Trophoblast cell (in vitro differentiated cells and primary cell): ENCODE results near the gene CCDC50.

Experiments used
- DNase-seq, 2 donors: peaks; one replicate each; pipeline ENCODE4 v3.0.0-alpha.2; 2016
- H2AFZ ChIP-seq: 2 replicates; pipeline ENCODE4 v1.6.1; 2013; ENCODE audit warnings: low read length, moderate library complexity, mild to moderate bottlenecking; ENCODE audit not compliant: insufficient read depth, poor library complexity
- H2AK5ac ChIP-seq: 2 replicates; pipeline ENCODE4 v1.6.1; 2013; ENCODE audit warnings: mild to moderate bottlenecking, low read length
- H2BK120ac ChIP-seq: 2 replicates; pipeline ENCODE4 v1.6.1; 2013; ENCODE audit warnings: low read length, mild to moderate bottlenecking, moderate library complexity; ENCODE audit not compliant: insufficient read depth, poor library complexity
- H2BK12ac ChIP-seq: 2 replicates; pipeline ENCODE4 v1.6.1; 2013; ENCODE audit warnings: mild to moderate bottlenecking, low read length, moderate library complexity
- H2BK5ac ChIP-seq: 2 replicates; pipeline ENCODE4 v1.6.1; 2013; ENCODE audit warnings: low read length, low read depth, moderate library complexity, mild to moderate bottlenecking; ENCODE audit not compliant: poor library complexity
- H3K14ac ChIP-seq: 2 replicates; pipeline ENCODE4 v1.6.1; 2013; ENCODE audit warnings: mild to moderate bottlenecking, low read length
- H3K18ac ChIP-seq: 2 replicates; pipeline ENCODE4 v1.6.1; 2013; ENCODE audit warnings: mild to moderate bottlenecking, low read length
- H3K23ac ChIP-seq: 2 replicates; pipeline ENCODE4 v1.6.1; 2013; ENCODE audit warnings: low read length
- H3K27ac ChIP-seq: 2 replicates; pipeline ENCODE4 v1.5.1; 2013; ENCODE audit warnings: low read depth, mild to moderate bottlenecking, inconsistent platforms, low read length, moderate library complexity
- H3K27me3 ChIP-seq: 2 replicates; pipeline ENCODE4 v1.6.1; 2013; ENCODE audit warnings: inconsistent platforms, mild to moderate bottlenecking, low read length, moderate library complexity; ENCODE audit not compliant: insufficient read depth
- H3K36me3 ChIP-seq, 2 experiments: 1 replicate in 1 of 2; 2 replicates in 1 of 2; pipeline ENCODE4 v1.6.1; 2013; ENCODE audit warnings: low read length in 2 of 2, mild to moderate bottlenecking in 2 of 2, moderate library complexity in 1 of 2; ENCODE audit not compliant: insufficient read depth in 2 of 2, control insufficient read depth in 1 of 2
- H3K4ac ChIP-seq: 2 replicates; pipeline ENCODE4 v1.6.1; 2013; ENCODE audit warnings: low read depth, mild to moderate bottlenecking, low read length, moderate library complexity
- H3K4me1 ChIP-seq, 2 experiments: 1 replicate in 1 of 2; 2 replicates in 1 of 2; pipeline ENCODE4 v1.6.1; 2013; ENCODE audit warnings: low read length in 2 of 2, mild to moderate bottlenecking in 2 of 2, moderate library complexity in 1 of 2; ENCODE audit not compliant: insufficient read depth in 2 of 2, control insufficient read depth in 1 of 2
- H3K4me2 ChIP-seq: 2 replicates; pipeline ENCODE4 v1.6.1; 2013; ENCODE audit warnings: inconsistent platforms, mild to moderate bottlenecking, low read length, moderate library complexity
- H3K4me3 ChIP-seq: 2 replicates; pipeline ENCODE4 v1.5.1; 2013; ENCODE audit warnings: mild to moderate bottlenecking, low read depth, low read length, inconsistent platforms
- H3K79me1 ChIP-seq: one replicate; pipeline ENCODE4 v1.6.1; 2013; ENCODE audit warnings: low read length
- H3K79me2 ChIP-seq: 2 replicates; pipeline ENCODE4 v1.6.1; 2013; ENCODE audit warnings: low read length, mild to moderate bottlenecking; ENCODE audit not compliant: control insufficient read depth, insufficient read depth, poor library complexity
- H3K9ac ChIP-seq: 2 replicates; pipeline ENCODE4 v1.6.1; 2013; ENCODE audit warnings: mild to moderate bottlenecking, low read length
- H3K9me3 ChIP-seq: 2 replicates; pipeline ENCODE4 v1.6.1; 2013; ENCODE audit warnings: low read depth, mild to moderate bottlenecking, control low read depth, inconsistent platforms, low read length; ENCODE audit not compliant: insufficient read depth
- H4K12ac ChIP-seq: 2 replicates; pipeline ENCODE4 v1.6.1; 2013; ENCODE audit warnings: low read depth, mild to moderate bottlenecking, low read length, moderate library complexity
- H4K8ac ChIP-seq: 2 replicates; pipeline ENCODE4 v1.6.1; 2013; ENCODE audit warnings: low read depth, mild to moderate bottlenecking, low read length, moderate library complexity
- H4K91ac ChIP-seq: one replicate; pipeline ENCODE4 v1.6.1; 2013; ENCODE audit warnings: low read depth, mild to moderate bottlenecking, low read length, moderate library complexity
- WGBS: extraction: QIAGEN DNeasy Blood & Tissue Kit; methylation state at CpG from one replicate; pipeline ENCODE4 v1.1.7; 2013; ENCODE audit warnings: missing lambda C conversion rate; ENCODE audit not compliant: insufficient read length, insufficient coverage; ENCODE audit errors: extremely low coverage; 5-methylcytosine and 5-hydroxymethylcytosine counted together

CCDC50 gene

GRCh38 chr3:191388823-191389222, 59.6 kb downstream of the CCDC50 start:
- no peak overlapping the region for H3K4me2 ChIP-seq
- H2BK120ac ChIP-seq, result no peak overlapping the region
- H3K79me2 ChIP-seq, result no peaks in the 10 kb centered on the region
- H3K4ac ChIP-seq, result no peak overlapping the region
- H3K9me3 ChIP-seq, result no peaks in the 10 kb centered on the region
- H3K18ac ChIP-seq, result no peak overlapping the region
- no peak overlapping the region for H3K14ac ChIP-seq
- no peaks in the 10 kb centered on the region for H3K27me3 ChIP-seq
- WGBS, result no CpG with 5 or more reads among the region's 1 CpG
- no peak overlapping the region for H2BK12ac ChIP-seq
- no peak overlapping the region for H2AFZ ChIP-seq
- no peak overlapping the region for H2BK5ac ChIP-seq
- H2AK5ac ChIP-seq, result no peak overlapping the region
- no peak overlapping the region for H3K4me3 ChIP-seq
- H3K27ac ChIP-seq, result no peak overlapping the region
- H4K91ac ChIP-seq, result no peak overlapping the region
- no peak overlapping the region for H4K8ac ChIP-seq
- no peak overlapping the region for H4K12ac ChIP-seq
- H3K79me1 ChIP-seq, result no peaks in the 10 kb centered on the region
- DNase-seq, result no peak
- H3K36me3 ChIP-seq, result peaks cover 4 to 6% of the 10 kb centered on the region in 2 experiments
- H3K9ac ChIP-seq, result no peak overlapping the region
- H3K4me1 ChIP-seq, result no peaks in the 10 kb centered on the region
- H3K23ac ChIP-seq, result no peak overlapping the region

GRCh38 chr3:191390580-191390979, 61.4 kb downstream of the CCDC50 start:
- Histone ChIP-seq H4K8ac (no peak overlapping the region), H2BK12ac (no peak overlapping the region), H3K79me1 (no peaks in the 10 kb centered on the region), H3K27me3 (no peaks in the 10 kb centered on the region), H3K79me2 (no peaks in the 10 kb centered on the region), H3K4ac (no peak overlapping the region), H2AK5ac (no peak overlapping the region), H3K27ac (no peak overlapping the region), H4K91ac (no peak overlapping the region), H3K23ac (no peak overlapping the region), H3K36me3 (peaks cover 4 to 6% of the 10 kb centered on the region in 2 experiments), H2AFZ (no peak overlapping the region), H3K4me3 (no peak overlapping the region), H3K18ac (no peak overlapping the region), H2BK120ac (no peak overlapping the region), H3K4me1 (no peaks in the 10 kb centered on the region), H2BK5ac (no peak overlapping the region), H3K9ac (no peak overlapping the region), H3K4me2 (no peak overlapping the region), H4K12ac (no peak overlapping the region), H3K14ac (no peak overlapping the region), H3K9me3 (no peaks in the 10 kb centered on the region)
- DNase-seq, result no peak
- WGBS, result no CpG with 5 or more reads among the region's 3 CpGs

GRCh38 chr3:191391861-191392808, 62.9 kb downstream of the CCDC50 start:
- Histone ChIP-seq H3K9ac (no peak overlapping the region), H3K4me1 (no peaks in the 10 kb centered on the region), H3K14ac (no peak overlapping the region), H2BK5ac (no peak overlapping the region), H3K36me3 (peaks cover 4% of the 10 kb centered on the region in 2 experiments), H3K23ac (no peak overlapping the region), H2BK120ac (no peak overlapping the region), H3K18ac (no peak overlapping the region), H3K4me2 (no peak overlapping the region), H3K27me3 (no peaks in the 10 kb centered on the region), H3K27ac (no peak overlapping the region), H3K4me3 (no peak overlapping the region), H4K91ac (no peak overlapping the region), H3K9me3 (no peaks in the 10 kb centered on the region), H4K8ac (no peak overlapping the region), H4K12ac (no peak overlapping the region), H3K79me1 (no peaks in the 10 kb centered on the region), H2AFZ (no peak overlapping the region), H2AK5ac (no peak overlapping the region), H3K79me2 (no peaks in the 10 kb centered on the region), H3K4ac (no peak overlapping the region), H2BK12ac (no peak overlapping the region)
- peak in 1 of 2 donors; percentile 50 for DNase-seq
- no CpG with 5 or more reads among the region's 2 CpGs for WGBS

GRCh38 chr3:191393146-191393545, 64.0 kb downstream of the CCDC50 start:
- Histone ChIP-seq H3K79me2 (no peaks in the 10 kb centered on the region), H2BK5ac (no peak overlapping the region), H3K9ac (no peak overlapping the region), H4K12ac (no peak overlapping the region), H3K4me1 (no peaks in the 10 kb centered on the region), H2BK120ac (no peak overlapping the region), H3K4me3 (no peak overlapping the region), H3K36me3 (peaks cover 4 to 6% of the 10 kb centered on the region in 2 experiments), H3K9me3 (no peaks in the 10 kb centered on the region), H3K4me2 (no peak overlapping the region), H3K79me1 (no peaks in the 10 kb centered on the region), H3K14ac (no peak overlapping the region), H4K8ac (no peak overlapping the region), H2AFZ (no peak overlapping the region), H3K27ac (no peak overlapping the region), H3K18ac (no peak overlapping the region), H2BK12ac (no peak overlapping the region), H3K23ac (no peak overlapping the region), H2AK5ac (no peak overlapping the region), H4K91ac (no peak overlapping the region), H3K4ac (no peak overlapping the region), H3K27me3 (no peaks in the 10 kb centered on the region)
- peak; percentile 10 to 74 for DNase-seq
